NCI-H146 treated with DMSO at 0.1 percent for 48 hours (cell line): ENCODE data around the gene SOX5.

Experiments used
- DNase-seq: peaks from one replicate; lab custom pipeline; 2025; ENCODE audit not compliant: unreplicated experiment; lab: John Stamatoyannopoulos, UW

The SOX5 gene

DNA sequence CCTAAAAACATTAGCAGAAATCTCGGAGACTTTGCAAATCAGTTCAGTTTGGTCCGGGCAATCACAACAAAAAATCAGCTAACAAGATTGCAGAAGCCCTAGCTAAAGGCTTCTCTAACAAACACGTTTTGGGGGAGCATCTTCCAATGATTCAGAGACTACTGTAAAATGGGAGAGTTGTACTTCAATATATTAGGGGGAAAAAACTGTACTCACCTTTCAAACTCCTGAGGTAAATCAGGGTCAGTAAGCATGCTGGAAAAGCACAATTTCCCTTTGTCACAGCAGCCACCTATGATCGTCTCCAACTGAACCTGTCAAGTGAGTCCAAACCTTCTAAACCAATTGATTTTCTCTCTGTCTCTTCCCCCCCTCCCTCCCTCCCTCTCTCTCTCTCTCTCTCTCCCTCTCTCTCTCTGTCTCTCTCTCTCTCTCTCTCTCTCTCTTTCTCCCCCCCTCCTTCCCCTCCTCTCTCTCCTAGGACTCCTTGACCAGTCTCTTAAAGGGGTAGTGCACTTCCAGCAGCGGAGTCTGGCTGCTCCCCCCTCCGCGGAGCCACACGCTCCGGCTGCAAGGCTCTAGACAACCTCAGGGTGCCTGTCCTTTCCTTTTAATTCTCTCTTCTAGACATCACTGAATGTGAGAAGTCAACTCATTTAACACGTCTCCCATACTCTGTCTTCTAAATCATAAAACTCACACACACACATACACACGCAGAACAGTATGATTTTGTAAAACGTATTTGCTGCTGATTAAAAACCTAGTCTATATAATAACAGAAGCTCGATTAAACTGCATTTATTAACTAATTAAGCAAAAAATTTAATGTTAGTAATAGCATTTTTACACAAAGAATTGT is at the start of gene SOX5:
TSS of gene SOX5 (minus strand) at position 323 of the 862 bp plus-strand sequence. CDS start at position 254, 69 bp downstream.
- DNase-seq, result peak; percentile 79

DNA sequence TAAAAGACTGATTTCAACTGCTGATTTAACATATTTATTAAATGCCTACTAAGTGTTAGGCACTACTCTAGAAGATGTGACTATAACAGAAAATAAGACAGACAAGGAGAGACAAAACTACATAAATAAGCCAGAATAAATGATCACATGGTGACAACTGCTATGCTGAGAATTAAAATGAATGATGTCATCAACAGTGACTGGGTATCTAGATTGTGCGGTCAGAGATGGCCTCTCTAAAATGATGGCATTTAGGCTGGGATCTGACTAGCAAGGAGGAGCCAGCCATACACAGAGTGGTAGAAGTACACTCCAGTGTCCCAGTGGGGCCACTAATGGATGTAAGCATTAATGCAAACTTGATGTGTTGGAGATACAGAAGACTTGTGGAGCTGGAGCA is 37.6 kb upstream of the SOX5 start:
- DNase-seq, result no peak

- no peak for DNase-seq
These were observed 31.4 kb upstream of the SOX5 start for GRCh38 chr12:23980826-23981225.

GRCh38 chr12:23964812-23965211 is 15.3 kb upstream of the SOX5 start:
- DNase-seq, result no peak

- DNase-seq, result no peak
These were observed 10.4 kb upstream of the SOX5 start for GRCh38 chr12:23959826-23960225.

DNA sequence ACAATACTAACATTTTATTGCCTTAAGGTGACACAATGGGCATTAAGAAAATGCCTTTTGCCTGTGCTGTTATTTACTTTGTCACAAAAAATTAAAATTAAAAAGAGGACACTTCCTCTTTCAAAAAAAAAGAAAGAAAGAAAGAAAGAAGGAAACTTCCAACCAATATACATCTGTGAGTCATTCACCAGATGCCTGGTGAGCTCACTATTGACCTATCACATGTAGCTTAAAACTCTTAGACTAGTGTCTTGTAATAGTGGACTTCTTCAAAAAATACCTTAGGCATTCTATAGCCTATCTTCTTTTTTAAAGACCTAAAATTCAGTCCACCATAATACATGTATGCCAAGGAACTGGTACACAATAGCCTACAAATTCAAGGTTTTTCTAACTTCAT is 4.9 kb upstream of the SOX5 start:
- no peak for DNase-seq

DNA sequence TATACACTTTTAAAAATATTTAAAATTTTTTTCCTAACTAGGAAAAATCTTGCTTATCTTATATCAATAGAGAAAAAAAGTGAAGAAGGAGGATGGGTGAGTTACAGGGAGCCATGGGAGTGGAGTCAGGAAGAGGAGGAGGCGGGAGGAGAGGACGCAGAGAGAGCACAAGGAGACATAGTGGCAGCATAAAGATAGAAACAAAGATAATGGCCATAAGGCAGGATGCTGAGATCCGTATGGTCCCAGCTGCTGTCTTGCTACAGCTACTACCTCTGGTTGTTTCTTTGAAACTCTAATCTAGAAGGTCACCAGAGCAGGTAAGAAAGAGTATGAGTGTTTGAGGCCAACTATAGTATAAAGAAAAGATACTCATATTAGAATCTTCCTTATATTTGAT is 2.6 kb upstream of the SOX5 start:
- no peak for DNase-seq

DNA sequence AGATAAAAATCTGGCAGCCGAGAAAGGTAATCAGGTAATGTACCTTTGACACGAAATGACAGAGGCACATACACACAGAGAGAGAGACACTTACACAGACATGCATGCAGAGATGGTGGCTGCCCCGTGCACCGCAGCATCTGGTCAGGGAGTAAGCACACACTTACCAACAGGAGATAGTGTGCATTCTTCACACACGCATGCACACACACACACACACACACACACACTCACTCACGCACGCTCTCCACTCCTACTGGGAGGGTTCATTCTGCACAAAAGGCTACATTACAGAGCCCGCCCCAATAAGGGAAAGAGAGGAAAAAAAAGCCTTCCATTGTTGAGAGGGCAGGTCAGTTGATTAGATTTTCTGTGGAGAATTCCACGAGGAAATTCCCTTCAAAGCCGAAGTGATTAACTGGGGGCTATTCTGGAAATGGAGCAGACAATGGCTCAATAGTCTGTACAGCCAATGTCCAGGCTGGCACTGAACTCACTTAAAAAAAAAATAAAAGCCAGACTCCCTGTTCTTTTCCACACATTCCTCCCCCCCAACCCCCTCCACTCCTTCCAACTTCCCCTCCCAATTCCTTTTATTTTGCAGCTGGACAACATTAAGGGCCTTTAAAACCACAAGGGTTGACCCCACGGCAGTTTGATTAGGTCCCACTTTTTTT is 1.4 kb upstream of the SOX5 start:
- peak; percentile 80 for DNase-seq

DNA sequence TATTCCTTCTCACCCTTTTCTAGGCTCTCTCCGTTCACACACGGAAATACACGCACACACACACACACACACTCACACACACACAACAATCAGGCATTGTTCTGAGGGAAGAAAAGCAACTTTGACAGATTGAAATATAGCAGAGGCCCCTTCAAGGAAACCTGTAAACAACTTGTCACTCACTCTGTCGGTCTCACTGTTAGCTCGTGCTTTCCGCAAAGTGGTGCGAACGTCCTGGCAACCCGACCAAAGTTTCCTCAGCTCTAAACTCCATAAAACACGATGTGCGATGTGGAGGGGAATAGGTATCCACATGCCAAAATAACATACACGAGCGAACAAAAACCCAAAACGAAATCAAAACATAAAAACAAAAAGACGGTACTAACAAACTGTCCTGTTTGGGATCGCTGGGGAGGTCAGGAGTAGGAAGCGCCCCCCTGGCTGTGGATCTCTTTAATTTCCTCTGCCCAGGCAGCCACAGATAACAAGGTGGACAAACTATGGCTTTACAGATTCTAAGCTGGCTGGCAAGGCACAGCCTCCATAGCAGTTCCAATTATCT is 822 bp upstream of the SOX5 start:
- DNase-seq, result peak; percentile 80

GRCh38 chr12:23948291-23948690 is 1.2 kb downstream of the SOX5 start:
- peak; percentile 17 for DNase-seq

DNA sequence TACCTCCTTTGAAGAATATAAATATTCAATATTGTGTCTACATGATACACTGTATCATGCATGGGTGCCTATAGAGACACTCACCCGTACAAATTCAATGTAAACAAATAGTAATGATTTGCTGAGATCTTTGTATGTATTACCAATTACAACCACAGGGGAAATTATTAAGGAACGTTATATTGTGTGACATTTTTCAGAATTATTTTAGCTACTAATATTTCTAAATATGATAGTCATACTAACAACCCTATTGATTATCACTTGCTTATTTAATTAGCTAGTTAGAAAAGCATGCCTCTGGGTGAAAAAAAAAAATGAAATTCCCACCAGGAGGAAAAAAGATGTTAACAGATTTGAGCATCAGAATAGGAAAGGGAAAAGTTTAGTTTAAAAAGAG is 2.1 kb downstream of the SOX5 start:
- no peak for DNase-seq

DNA sequence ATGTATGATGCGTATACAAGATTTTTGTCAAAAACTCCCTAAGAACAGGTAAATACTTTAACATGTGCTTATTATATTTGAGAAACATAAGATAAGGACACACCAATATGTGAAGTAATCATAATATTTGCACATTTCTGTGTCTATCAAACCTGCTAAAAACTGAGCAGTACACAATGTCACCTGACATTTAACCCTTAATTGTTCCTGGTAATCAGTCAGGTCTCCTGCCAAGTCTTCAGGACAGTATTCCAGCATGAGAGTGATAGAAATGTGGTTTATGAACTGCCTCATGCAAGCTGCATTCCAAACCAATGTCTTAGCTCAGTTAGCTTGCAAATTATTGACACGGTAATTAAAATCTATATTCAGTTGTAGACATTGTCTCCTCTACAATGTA is 4.2 kb downstream of the SOX5 start:
- no peak for DNase-seq

GRCh38 chr12:23944067-23944466 is 5.4 kb downstream of the SOX5 start:
- no peak for DNase-seq

DNA sequence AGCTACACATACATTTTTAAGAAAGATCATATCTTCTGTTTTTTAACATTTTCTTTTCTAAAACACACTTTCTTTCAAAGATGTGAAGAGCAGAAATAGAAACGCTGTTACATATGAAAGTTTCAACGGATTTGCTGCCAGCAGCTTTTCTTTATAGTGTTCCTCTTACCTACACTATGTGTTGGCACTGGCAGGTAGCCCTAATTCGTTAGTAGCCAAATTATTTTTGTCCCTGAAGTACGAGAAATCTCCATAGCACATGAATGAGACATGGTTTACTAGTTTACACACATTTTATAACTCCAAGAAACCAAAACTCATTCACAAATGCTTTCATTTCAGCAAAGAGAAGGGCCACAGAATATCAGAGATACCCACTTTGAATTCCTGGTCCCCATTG is 6.6 kb downstream of the SOX5 start:
- DNase-seq, result no peak

DNA sequence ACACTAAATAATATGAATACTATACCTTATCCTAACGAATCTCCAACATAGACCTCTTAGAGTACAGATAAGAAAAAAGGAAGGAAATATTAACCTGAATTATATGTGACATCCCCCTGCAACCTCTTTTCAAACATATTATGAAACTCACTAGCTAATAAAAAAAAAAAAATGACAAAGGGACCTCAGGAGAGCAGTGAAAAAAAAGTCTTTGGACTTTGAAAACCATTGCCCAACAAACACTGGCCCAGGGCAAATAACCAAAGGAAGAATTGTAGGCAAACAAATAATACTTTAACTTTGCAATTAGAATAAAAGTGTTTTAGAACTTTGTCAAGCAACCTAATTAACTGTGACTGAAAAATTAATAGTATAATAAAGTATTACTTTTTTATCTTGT is 7.7 kb downstream of the SOX5 start:
- no peak for DNase-seq

DNA sequence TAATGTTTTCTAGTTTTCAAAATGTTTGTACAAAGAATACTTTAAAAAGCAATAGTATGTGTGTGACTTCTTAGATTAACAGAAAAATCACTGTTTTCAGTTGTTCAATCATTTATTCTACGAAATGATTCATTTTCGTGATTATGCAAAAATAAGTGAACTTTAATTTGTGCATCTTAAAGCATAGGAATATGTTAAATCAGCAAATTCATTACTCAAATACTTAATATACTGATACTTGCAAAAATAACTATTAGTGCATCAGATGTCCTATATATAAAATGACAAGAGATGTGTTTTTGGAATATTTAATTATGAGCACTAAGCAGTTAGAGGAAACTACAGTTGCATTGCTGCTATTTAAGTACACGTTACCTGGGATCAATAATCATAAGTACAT is 11.0 kb downstream of the SOX5 start:
- no peak for DNase-seq

GRCh38 chr12:23931176-23931575 is 18.3 kb downstream of the SOX5 start:
- DNase-seq, result no peak

GRCh38 chr12:23930599-23930998 is 18.9 kb downstream of the SOX5 start:
- DNase-seq, result no peak

GRCh38 chr12:23929906-23930305 is 19.6 kb downstream of the SOX5 start:
- no peak for DNase-seq

DNA sequence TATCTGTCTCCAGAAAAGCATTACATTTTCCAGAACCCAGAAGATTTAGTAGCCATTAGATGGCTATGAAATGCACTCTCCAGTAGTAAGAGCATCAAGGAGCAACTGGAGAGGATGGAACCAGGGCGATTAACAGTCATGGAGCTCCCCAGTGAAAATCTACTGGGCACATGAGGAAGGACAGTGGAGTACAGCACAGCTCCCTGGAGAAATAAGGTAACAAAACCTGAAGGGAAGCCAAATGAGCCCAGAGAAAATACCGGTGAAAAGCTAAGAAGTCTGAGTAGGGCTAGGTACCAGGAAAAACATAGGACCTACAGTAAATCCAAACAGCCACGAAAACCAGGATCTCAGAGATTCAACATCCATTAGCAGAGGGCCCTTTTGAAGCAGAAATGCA is 21.6 kb downstream of the SOX5 start:
- no peak for DNase-seq

DNA sequence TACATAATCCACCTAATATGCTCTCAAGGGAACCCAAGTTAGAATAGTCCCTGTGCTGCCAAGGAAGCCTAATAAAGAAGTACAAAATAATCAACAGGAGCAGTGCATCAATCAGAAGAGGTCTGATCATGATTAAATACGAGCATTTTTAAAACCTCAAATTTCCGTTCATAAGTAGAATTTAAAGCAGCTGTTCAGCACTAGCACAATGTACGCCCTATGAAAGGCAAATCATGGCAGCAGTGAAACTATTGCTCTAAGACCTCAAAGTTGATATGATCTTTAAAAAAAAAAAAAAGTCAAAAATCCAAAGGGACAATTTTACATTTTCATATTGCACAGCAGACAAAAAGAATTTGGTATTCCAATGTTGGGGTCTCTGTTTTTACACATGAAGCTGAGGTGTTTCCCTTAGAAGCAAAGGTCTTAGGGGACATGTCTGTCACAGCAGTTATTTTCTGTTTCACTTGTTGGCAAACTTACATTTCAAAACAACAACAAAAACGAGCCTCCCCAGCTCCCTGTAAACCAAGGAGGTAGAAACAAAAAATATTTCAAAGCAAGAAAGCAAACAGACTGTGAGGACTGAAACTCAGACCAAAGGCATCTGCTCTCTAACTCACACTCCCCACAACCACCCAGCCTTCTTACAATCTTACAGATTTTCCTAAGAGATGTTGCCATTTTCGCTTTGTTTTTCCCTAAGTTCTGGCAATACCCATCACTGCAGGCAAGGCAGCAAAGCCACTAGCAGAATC is 28.2 kb downstream of the SOX5 start:
- DNase-seq, result no peak
